Loucy (cell line): ENCODE results near the gene NOL6.

Source experiments
- H2AFZ ChIP-seq: fragments of 200-600 bp; sonication (generic); 2 replicates; pipeline ENCODE4 v1.6.0; 2016; ENCODE audit warnings: antibody characterized with exemption, mild to moderate bottlenecking, low read length, moderate library complexity
- H3F3A ChIP-seq: fragments of 200-600 bp; 2 replicates; pipeline ENCODE4 v1.6.0; 2016; ENCODE audit warnings: antibody characterized with exemption, low read depth, mild to moderate bottlenecking
- H3K27me3 ChIP-seq: fragments of 200-600 bp; sonication (generic); 2 replicates; pipeline ENCODE4 v1.6.1; 2014; ENCODE audit warnings: low read length, mild to moderate bottlenecking; ENCODE audit not compliant: insufficient read depth, poor library complexity, severe bottlenecking
- H3K36me3 ChIP-seq: fragments of 200-600 bp; sonication (generic); 2 replicates; pipeline ENCODE4 v1.6.1; 2016; ENCODE audit warnings: low read length; ENCODE audit not compliant: insufficient read depth
- H3K4me1 ChIP-seq: fragments of 200-600 bp; sonication (generic); 2 replicates; pipeline ENCODE4 v1.5.1; 2014; ENCODE audit warnings: low read length, mild to moderate bottlenecking; ENCODE audit not compliant: insufficient read depth, poor library complexity, severe bottlenecking
- H3K4me2 ChIP-seq: fragments of 200-600 bp; sonication (generic); 2 replicates; pipeline ENCODE4 v1.6.0; 2014; ENCODE audit warnings: antibody characterized with exemption, low read length, low read depth, mild to moderate bottlenecking; ENCODE audit not compliant: poor library complexity, severe bottlenecking
- H3K4me3 ChIP-seq: fragments of 200-600 bp; sonication (generic); 2 replicates; pipeline ENCODE4 v1.5.1; 2014; ENCODE audit warnings: low read length, mild to moderate bottlenecking, mixed read lengths; ENCODE audit not compliant: poor library complexity, severe bottlenecking
- H3K79me2 ChIP-seq: fragments of 200-600 bp; sonication (generic); 2 replicates; pipeline ENCODE4 v1.6.1; 2014; ENCODE audit warnings: low read length; ENCODE audit not compliant: insufficient read depth
- H3K9ac ChIP-seq: fragments of 200-600 bp; sonication (generic); 2 replicates; pipeline ENCODE4 v1.6.0; 2014; ENCODE audit warnings: mild to moderate bottlenecking, low read depth, low read length, moderate library complexity; ENCODE audit not compliant: poor library complexity, severe bottlenecking
- H3K9me2 ChIP-seq: fragments of 200-600 bp; sonication (generic); replicated peaks from 2 replicates; pipeline ENCODE4 v1.6.1; 2016; ENCODE audit warnings: low read depth, low read length, mixed read lengths
- H3K9me3 ChIP-seq: fragments of 200-600 bp; sonication (generic); 2 replicates; pipeline ENCODE4 v1.6.1; 2014; ENCODE audit warnings: mild to moderate bottlenecking, antibody characterized with exemption, low read length, low read depth; ENCODE audit not compliant: insufficient read depth
- H4K20me1 ChIP-seq: fragments of 200-600 bp; sonication (generic); 2 replicates; pipeline ENCODE4 v1.6.0; 2014; ENCODE audit warnings: antibody characterized with exemption, low read length, mild to moderate bottlenecking; ENCODE audit not compliant: insufficient read depth, poor library complexity, severe bottlenecking
- CTCF ChIP-seq: fragments of 200-600 bp; sonication (generic); conservative IDR thresholded peaks from 2 replicates; pipeline ENCODE4 v1.5.1; 2014; ENCODE audit warnings: mild to moderate bottlenecking, antibody characterized with exemption, low read length
- EZH2phosphoT487 ChIP-seq: fragments of 200-600 bp; IDR thresholded peaks from 2 replicates; pipeline ENCODE4 v1.6.1; 2018; ENCODE audit warnings: antibody characterized with exemption, mild to moderate bottlenecking, moderate library complexity, borderline replicate concordance

The NOL6 gene

GRCh38 chr9:33418090-33418489 lies 55.6 kb downstream of the NOL6 start:
- no peak overlapping the region for H2AFZ ChIP-seq
- peaks cover 3% of the 10 kb centered on the region for H3K4me1 ChIP-seq
- no peaks in the 10 kb centered on the region for H3K9me3 ChIP-seq
- H3K79me2 ChIP-seq: no peaks in the 10 kb centered on the region
- no peaks in the 10 kb centered on the region for H3F3A ChIP-seq
- no peaks in the 10 kb centered on the region for H4K20me1 ChIP-seq
- H3K27me3 ChIP-seq: no peaks in the 10 kb centered on the region
- no peaks in the 10 kb centered on the region for H3K9me2 ChIP-seq
- H3K4me2 ChIP-seq: no peak overlapping the region
- H3K36me3 ChIP-seq: no peaks in the 10 kb centered on the region
- H3K9ac ChIP-seq: no peak overlapping the region
- H3K4me3 ChIP-seq: no peak overlapping the region
- TF ChIP-seq EZH2phosphoT487: no peak

GRCh38 chr9:33416996-33417395 lies 56.7 kb downstream of the NOL6 start:
- Histone ChIP-seq H3K9me2 (no peaks in the 10 kb centered on the region), H3K4me2 (no peak overlapping the region), H3K9me3 (no peaks in the 10 kb centered on the region), H3K4me1 (peaks cover 3% of the 10 kb centered on the region), H3K9ac (no peak overlapping the region), H3K79me2 (no peaks in the 10 kb centered on the region), H3F3A (no peaks in the 10 kb centered on the region), H3K4me3 (no peak overlapping the region), H3K27me3 (no peaks in the 10 kb centered on the region), H4K20me1 (no peaks in the 10 kb centered on the region), H3K36me3 (no peaks in the 10 kb centered on the region), H2AFZ (no peak overlapping the region)
- TF ChIP-seq CTCF (no peak), EZH2phosphoT487 (no peak)

DNA sequence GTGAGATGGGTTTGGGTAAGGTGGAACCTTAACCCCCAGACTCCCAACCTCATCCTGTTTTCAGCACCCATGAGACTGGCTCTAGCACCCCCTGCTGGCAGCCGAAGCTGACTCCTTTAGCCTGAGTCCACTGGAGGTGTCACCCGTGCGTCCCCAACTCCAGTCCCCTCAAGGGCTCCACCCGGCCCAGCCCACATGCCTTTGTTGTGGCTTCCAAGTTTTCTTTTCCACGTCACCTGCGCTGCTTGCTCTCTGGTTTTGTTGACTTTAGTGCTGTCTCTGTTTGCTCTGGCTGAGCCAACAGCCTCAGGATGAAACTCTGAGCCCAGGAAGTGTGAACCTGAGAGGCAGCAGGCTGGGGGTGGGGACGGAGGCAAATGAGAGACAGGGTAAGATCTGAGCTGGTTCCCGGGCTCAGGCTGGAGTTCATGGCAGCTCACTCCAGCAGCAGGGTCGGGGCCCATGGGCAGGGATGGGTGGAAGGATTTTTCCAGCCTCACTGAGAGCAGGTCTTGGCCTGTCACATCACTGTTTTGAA lies 58.2 kb downstream of the NOL6 start:
- Histone ChIP-seq H3K9ac (no peak overlapping the region), H3K79me2 (no peaks in the 10 kb centered on the region), H3K9me3 (no peaks in the 10 kb centered on the region), H3K4me3 (peak overlapping the region; percentile 14), H2AFZ (peak overlapping the region; percentile 85), H4K20me1 (no peaks in the 10 kb centered on the region), H3K9me2 (no peaks in the 10 kb centered on the region), H3F3A (no peaks in the 10 kb centered on the region), H3K4me2 (peak overlapping the region; percentile 53), H3K36me3 (no peaks in the 10 kb centered on the region), H3K4me1 (peaks cover 3% of the 10 kb centered on the region), H3K27me3 (no peaks in the 10 kb centered on the region)
- no peak for TF ChIP-seq EZH2phosphoT487
- TF ChIP-seq CTCF: peak; percentile 93

DNA sequence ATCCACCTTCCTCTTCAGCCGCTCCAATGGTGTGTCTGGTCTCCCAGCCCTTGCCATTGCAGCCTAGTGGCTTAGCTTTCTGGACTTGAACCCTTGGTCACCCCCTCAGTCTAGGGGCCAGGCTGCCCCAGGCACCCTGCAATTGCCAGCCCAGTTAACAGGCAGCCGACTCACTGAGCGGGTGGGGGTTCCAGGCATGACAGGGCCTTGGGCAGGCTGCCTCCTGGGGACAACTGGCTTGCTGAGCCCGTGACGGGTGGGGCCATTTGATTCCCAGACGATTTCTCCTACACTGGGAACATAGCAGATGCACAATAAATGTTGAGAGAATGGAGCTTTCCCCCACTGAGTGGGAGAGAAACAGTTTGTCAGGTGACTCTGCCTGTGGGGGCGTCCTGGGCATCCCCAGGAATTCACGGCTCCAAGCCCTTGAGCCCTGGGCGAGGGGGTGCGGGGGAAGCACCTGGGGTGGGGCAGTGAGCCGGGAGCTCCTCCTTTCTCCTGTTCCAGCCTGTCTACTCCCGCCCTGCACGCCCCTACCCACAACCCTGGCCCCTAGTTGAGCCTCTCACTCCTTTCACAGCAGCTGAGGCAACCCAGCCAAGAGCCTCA lies 58.7 kb downstream of the NOL6 start:
- no peak overlapping the region for H3K9ac ChIP-seq
- H3K9me2 ChIP-seq: no peaks in the 10 kb centered on the region
- peak overlapping the region; percentile 85; the same call in 1 of the 2 replicates for H2AFZ ChIP-seq
- H3K4me3 ChIP-seq: no peak overlapping the region
- no peaks in the 10 kb centered on the region for H3F3A ChIP-seq
- H3K4me2 ChIP-seq: no peak overlapping the region
- TF ChIP-seq CTCF (no peak), EZH2phosphoT487 (no peak)
- peaks cover 3% of the 10 kb centered on the region for H3K4me1 ChIP-seq
- H3K36me3 ChIP-seq: no peaks in the 10 kb centered on the region
- H3K9me3 ChIP-seq: no peaks in the 10 kb centered on the region
- H4K20me1 ChIP-seq: no peaks in the 10 kb centered on the region
- H3K27me3 ChIP-seq: no peaks in the 10 kb centered on the region
- H3K79me2 ChIP-seq: no peaks in the 10 kb centered on the region
